NCI-H1694 (cell line): Measurements from ENCODE around the gene HOXD9.

Experiments
- DNase-seq: peaks from one replicate; lab custom pipeline; 2025; lab: John Stamatoyannopoulos, UW

Gene HOXD9

DNA sequence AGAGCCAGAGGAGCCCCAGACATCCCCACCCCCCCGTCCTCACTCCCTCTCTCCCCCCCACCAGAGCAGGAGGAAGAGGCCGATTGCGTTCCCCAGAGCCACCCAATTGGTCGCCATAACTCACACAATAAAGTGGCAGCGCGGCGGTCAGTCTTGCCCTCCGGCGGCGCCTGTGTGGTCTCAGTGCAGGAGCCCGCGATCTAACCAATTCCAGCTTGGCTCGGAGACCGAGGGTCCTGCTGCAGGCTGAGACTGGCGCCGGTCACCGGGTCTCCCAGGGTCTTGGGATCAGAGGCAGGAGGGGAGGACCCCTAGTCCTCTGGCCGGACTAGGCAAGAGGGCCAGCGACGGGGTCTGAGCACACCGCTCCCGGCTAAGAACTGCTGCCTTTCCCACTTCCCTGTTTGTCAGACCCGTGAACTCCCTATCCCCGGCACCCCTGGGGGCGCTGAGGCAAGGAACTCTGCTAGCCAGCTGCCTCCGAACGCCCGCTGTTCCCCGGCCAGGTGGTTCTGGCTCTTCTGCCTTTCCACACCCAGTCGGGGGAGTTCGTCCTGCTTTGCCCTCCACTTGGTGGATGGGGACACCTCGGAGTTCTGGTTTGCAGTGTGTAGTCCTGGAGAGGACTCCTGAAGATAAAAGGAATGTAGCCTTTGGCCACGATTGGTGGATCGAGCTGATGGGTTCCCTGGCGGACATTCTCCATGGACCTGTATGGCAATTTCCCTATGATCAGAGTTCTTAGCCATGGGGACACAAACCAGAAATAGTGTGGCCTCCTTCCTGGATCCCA, 24.0 kb upstream of the HOXD9 start:
- DNase-seq: no peak

DNA sequence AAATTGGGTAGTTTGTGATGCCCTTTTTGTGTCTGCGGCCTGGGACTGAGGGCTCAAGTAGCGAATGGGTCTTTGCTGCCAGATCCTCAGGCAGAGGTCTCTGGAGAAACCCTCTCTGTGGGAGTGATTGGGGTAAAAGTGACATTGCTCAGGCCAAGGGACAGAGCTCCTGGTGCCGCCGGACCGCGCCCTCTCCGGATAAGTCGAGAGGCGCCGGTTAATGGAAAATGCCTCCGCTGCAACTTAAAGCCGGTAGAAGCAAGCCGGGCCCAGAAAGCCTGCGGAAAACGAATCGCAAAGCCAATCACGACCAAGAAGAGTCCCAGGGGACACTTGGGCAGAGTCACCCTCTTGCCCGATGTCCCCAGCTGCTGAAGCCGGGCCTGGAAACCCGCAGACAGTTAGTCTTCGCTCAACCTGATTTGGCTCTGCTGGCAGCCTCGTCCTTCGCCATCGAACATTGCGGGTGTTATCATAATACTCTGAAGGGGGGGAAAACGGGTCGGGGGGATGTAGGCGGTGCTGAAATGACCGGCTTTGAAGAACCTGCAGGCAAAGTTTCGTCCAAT, 23.3 kb upstream of the HOXD9 start:
- no peak for DNase-seq

DNA sequence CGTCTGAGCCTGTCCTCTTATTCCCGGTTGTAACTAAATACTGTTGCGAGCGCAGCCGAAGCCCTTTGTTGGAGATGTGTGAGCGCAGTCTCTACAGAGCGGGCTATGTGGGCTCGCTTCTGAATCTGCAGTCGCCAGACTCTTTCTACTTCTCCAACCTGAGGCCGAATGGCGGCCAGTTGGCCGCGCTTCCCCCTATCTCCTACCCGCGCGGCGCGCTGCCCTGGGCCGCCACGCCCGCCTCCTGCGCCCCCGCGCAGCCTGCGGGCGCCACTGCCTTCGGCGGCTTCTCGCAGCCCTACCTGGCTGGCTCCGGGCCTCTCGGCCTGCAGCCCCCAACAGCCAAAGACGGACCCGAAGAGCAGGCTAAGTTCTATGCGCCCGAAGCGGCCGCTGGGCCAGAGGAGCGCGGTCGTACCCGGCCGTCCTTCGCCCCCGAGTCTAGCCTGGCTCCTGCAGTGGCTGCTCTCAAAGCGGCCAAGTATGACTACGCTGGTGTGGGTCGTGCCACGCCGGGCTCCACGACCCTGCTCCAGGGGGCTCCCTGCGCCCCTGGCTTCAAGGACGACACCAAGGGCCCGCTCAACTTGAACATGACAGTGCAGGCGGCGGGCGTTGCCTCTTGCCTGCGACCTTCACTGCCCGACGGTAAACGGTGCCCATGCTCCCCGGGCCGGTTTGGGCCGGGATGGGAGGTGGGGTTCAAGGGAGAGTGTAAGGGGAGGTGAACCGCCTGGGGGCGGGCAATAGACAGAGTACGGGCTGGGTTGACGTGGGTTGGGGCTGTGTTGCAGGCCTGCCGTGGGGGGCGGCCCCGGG, 22.6 kb upstream of the HOXD9 start, which contains the start of gene HOXD12:
TSS of gene HOXD12 (plus strand) at position 68 of the 819 bp plus-strand sequence. CDS start at position 75, 7 bp downstream.
- DNase-seq: no peak

DNA sequence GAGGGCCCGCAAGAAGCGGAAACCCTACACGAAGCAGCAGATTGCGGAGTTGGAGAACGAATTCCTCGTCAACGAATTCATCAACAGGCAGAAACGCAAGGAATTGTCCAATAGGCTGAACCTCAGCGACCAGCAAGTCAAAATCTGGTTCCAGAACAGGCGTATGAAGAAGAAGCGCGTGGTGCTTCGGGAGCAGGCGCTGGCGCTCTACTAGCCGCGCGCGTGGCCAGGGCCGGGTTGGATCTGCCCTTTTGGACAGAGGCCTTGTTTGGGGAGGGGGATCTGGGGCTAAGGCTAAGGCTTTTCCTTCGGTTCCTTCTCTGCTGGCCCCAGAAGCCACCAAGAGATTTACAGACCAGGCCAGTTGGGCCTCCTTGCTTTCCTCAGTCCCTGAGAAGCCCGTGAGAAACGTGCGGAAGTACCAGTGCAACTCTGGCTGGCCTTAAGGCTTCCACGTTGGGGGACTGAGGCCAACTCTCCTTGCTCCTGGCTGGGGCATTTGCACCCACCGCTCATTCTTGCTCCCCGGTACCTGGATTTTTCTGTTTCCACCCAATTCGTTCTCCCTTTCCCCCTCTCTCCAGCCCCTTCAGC, 21.9 kb upstream of the HOXD9 start:
- no peak for DNase-seq

DNA sequence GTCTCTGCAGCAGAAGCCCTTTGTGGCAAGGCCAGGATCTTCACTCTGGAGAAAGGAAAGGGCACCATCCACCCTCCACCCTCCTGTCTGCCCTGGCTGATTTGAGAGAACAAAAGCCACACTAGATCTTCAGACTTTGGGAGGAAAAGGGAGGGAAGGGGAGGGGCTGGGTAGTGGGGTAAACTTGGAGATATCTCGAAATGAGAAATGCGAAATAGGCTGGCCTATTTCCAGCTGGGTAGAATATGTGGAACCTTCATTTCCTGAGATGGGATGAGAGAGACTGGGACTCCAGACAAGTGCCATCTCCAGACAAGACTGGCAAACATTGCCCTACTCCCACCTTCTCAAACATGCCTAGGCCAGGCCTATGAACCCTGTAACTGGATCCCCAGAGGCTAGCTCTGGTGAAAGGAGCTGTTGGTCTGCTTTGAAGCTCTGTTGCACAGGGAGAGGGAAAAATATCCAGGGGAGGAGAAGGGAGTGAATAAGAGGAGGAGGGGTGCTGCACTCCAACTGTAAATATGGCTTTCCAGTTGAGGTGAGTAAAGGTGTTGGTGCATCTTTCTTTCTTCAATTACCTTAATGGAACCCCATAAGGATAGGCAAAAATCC, 21.2 kb upstream of the HOXD9 start:
- no peak for DNase-seq

DNA sequence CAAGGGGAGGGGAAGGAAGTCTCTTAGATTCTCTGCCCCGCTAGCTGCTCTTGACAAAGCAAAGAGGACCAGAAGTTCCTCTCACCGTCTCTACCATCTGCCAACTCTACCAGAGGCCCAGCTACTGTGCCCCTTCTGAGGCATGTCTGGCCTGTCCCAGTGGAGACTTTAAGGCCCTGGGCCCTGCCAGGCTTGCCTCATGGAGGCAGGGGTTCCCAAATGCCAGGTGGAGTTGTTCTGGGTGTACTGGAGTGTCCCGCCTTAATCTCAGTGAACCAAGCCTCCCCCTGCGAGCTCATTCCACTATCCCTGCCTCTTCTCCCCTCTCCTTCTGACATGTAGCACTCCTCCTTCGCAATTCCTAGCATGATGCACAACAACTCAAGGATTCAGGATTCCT, 20.7 kb upstream of the HOXD9 start:
- DNase-seq: no peak

DNA sequence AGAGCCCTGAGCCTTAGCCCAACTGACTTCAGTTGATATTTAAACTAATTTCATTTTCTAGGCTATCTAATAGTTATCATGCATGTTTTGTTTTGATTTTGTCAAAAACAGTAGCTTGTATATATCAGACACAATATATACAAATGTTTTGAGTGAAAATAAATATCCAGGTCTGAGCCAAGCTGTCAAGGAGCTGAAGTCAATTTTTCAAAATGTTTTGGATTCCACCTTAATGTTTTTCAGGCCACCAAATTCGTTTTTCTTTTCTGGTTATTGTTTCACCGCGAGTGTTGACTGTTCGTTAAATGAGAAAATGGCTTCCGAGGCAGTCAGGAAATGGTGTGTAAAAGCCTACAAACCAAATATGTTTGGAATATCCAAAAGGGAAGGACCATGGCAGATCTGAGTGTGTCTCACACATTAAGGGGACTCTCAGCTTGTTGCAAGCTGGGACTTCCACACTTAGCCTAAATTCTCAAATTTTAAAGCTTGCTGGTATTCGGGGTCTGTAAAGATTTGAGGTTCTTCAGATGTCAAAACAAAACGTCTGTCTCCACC, 20.1 kb upstream of the HOXD9 start:
- no peak for DNase-seq

DNA sequence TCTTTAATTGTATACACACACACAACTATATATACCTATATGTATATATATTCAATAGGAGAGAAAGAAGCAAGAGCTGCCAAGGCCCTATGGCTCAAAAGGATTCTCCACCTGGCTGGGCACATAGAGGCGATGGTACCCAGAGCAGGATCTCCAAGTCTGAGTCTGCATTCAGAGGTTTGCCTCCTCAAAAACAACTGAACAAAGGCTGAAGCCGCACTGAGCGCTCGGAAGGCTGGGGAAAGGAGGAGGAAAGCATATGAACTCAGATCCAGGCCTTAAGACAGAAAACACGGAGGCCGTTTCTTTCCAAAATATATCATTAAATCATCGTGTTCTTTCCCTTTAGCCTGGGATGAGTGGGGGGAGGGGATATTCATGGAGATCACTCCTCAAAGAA, 19.3 kb upstream of the HOXD9 start:
- DNase-seq: no peak

DNA sequence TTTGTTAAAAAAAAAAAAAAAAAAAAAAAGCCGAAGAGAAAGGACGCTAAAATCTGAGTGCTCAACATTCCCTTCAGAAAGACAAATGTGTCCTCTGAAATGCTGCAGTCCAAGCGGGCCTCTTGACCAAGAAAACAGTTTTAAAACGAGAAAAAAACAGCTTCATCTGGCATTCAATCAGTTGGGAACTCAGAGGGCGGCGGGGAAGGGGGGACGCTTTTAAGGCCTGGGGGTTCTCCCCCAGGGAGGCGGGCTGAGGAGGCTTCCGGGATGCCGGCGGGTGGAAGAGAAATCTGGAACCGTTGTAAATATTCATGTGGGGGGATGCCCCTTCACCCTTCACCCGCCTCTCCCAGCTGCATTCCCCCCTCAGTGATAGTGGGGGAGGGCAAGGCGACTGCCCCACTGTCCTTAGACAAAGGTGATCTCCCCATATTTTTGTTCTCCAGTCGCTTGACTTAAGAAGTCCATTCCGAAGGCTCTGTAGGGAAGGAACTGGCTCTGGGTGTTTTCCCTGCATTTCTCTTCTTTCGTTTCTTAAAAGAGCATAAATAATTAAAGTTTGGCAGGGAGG, 18.7 kb upstream of the HOXD9 start:
- no peak for DNase-seq

DNA sequence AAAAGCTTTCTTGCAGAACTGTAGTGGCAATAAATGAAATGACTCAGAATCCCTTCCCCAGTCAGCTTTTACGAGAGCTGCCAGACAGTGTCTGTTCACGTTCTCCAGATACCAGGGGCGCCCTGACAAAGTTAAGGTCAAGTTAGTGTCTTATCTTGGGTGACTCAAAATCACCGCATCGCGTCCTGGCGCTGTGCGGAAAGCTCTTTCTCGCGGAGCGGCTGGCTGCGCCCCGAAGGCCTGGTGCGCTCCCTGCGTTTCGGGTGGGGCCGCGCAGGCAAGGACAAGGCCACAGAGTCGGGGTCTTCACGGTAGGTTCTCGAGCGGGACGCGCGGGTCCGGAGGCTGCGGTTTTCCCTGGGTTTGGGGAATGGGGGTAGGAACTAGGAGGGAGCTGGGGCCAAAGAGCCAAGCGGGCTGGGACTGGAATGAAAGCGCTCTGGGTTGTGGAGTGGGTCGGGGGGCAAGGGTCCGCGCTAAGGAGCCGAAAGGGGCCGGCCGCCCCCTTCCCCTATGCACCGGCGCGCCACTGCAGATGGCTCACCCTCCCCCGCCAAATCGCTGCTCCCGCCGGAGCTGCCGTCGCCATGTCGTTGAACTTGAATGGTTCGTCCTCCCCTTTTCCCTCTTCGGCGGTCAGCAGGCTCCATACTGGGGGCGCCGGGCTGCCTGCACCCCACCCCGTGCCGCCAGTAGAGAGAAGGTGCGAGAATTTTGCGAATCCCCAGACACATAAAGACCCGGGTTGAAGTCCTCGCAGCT, 18.0 kb upstream of the HOXD9 start:
- DNase-seq: no peak

DNA sequence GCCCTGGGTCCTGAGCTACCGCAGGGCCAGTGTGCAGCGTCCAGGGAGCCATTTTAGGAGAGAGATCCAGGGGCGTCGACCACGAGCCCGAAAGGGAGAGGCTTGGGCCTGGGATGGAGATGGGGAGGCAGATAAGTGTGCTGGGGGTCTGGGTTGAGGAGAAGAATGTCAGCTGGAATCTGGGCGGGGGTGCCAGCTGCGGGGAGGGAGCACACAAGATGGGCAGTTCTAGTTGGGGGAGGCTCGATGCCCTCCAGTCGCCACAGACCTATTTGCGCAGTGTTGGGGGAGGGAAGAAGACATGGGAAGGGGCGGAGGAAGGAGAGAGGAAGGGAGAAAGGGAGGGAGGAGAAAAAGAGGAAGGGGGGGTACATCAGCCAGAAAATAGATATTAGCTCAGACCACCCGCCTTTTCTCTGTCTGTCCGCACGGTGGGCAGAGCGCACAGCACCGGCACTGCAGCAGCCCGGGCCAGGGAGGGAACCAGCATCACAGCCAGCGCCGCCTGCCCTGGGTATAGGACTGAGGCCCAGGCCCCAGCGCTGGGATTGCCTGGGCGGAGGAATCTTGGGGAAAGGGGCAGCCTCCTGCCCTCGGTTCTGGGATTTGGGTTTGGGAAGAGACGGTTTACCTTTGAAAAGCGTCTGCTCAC, 17.3 kb upstream of the HOXD9 start:
- no peak for DNase-seq

DNA sequence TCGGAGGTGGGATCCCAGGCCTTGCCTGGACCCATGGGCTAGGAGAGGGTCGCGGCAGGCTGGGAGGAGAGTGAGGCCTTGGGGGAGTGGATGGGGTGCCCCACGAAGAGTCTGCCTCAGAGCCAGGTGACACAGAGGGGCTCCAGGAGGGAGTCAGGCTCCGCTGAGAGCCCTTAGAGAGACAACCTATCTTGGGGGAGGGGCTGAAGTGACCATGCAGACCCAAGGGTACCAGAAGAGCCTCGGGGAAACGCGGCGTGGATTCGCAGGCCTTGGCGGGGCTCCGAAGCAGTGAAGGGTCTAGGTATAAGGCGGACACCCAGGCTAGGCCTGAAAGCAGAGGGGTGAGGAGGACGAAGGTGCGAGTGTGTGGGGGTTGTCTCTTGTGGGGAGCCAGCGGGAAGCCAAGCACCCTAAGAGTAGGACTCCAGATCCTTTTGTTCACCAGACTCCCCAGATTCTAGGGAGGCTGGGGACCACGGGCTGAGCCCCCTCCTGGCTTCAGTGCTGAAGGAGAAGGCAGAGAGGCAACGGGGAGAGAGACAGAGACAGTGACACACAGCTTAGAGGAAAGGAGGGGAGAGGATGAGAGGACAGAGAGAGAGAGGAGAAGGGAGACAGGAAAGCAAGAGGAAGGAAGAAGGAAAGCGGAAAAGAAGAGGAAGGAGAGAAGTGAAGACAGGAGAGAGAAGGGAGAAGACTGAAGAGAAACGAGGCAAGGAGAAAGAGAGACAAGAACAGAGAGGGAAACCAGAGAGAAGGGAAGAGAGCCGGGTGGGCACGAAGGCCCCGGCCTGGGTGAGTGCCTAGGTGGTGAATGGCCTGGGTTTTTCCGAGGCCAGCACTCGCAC, 16.6 kb upstream of the HOXD9 start:
- DNase-seq: no peak

DNA sequence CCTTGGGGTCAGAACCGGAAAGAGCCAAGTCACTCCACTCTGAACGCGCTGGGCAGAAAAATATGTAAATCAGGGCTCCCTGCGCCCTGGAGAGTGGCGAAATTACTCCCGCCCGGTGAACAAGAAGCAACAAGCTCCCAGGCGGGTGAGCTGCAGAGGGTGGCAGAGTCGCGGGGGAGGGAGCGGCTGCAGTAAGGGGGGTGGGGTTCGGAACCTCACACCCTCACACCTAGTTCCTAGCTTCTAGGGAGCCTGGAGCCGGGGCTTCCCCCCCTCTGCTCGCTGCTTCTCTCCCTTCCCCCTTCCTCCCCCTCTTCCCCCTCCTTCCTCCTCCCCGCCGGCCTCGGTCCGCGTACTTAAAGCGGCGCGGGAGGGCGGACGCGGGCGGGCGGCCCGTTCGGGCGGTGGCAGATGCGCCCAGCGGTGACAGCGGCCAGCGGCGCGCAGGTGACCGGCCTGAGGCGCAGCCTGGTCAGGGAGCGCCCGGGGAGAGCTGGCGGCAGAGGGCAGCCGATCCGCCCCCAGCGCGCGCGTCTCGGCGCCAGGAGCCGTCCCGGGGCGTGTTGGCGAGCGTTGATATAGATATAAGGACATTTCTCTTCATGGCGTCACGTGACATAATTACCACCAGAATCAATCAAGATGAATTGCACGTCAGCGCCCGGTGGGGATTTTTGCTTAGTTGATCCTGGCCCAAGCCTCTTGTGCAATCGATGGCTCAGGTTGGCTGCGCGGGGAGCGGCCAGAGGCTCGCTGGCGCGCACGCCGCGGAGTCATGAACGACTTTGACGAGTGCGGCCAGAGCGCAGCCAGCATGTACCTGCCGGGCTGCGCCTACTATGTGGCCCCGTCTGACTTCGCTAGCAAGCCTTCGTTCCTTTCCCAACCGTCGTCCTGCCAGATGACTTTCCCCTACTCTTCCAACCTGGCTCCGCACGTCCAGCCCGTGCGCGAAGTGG, 15.7 kb upstream of the HOXD9 start, which contains the start of gene HOXD11:
TSS of gene HOXD11 (plus strand) at position 700 of the 959 bp plus-strand sequence. CDS start at position 776, 76 bp downstream.
- DNase-seq: peak; percentile 21

DNA sequence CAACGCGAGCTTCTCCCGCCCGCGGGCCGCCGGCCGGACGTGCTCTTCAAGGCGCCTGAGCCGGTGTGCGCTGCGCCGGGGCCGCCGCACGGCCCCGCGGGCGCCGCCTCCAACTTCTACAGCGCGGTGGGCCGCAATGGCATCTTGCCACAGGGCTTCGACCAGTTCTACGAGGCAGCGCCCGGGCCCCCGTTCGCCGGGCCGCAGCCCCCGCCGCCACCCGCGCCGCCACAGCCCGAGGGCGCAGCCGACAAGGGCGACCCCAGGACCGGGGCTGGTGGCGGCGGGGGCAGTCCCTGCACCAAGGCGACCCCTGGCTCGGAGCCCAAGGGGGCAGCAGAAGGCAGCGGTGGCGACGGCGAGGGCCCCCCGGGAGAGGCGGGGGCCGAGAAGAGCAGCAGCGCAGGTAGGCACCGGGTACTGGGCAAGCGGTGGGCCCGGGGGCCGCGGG, 14.8 kb upstream of the HOXD9 start:
- no peak for DNase-seq

DNA sequence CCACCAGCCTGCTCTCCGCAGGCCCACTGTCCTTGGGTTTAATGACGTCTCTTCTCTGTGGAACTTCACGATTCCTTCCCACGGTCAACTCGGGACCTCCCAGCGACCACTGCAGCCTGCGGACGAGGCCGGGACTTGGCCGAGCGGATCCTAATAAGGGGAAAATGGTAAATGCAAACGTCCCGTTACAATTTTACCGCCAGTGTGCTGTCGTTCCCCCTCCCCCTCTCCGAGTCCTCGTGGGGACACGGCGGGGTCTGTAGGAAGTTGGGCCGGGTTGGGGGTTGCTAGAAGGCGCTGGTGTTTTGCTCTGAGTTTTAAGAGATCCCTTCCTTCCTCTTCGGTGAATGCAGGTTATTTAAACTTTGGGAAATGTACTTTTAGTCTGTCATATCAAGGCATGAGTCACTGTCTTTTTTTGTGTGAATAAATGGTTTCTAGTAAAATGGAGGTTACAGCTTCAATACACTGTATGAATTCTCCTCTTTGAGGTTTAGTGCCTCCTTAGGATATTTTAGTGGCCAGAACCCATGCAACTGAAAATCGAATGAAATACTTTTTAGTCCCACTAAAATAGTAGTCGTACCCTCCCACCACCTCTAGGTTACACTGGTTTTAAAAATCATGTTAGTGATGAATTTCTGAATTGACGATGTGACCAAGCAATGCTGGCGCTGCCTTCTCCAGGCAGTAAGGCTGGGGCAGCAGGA, 13.2 kb upstream of the HOXD9 start:
- no peak for DNase-seq

DNA sequence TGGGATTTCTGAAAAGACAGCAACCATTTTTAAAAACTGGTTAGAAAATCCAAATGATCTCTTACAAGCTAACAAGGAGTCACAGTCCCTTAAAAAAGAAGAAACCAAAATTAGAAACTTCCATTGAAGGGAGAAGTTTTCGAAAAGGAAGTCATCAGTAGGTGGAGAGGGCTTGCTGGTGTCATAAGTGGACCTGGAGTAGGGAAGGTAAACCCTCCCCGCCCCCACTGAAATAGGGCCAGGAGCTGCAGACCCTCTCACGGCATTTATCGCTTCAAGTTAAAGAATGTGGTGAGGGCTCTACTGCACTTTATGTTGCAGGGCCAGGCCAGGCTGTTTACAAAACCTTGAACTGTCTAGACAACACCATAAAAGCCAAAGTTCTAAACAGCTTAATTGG, 12.6 kb upstream of the HOXD9 start:
- no peak for DNase-seq
